Activated naive CD4-positive, alpha-beta T cell treated with anti-CD3 and anti-CD28 coated beads, Interleukin-2, amount 50 U/mL, for 24 hours (primary cell): ENCODE measurements around the gene ABHD12B.

Experiments used
- H3K27ac Mint-ChIP-seq: one replicate; pipeline ENCODE4 v1.8.0; 2021; ENCODE audit warnings: mild to moderate bottlenecking, mixed read lengths
- H3K27me3 Mint-ChIP-seq: one replicate; pipeline ENCODE4 v1.8.0; 2021; ENCODE audit warnings: mixed read lengths
- H3K36me3 Mint-ChIP-seq: one replicate; pipeline ENCODE4 v1.8.0; 2021; ENCODE audit warnings: mixed read lengths
- H3K4me1 Mint-ChIP-seq: one replicate; pipeline ENCODE4 v1.8.0; 2021; ENCODE audit warnings: mixed read lengths
- H3K4me3 Mint-ChIP-seq: one replicate; pipeline ENCODE4 v1.8.0; 2021; ENCODE audit warnings: mild to moderate bottlenecking, mixed read lengths
- H3K9me3 Mint-ChIP-seq: one replicate; pipeline ENCODE4 v1.8.0; 2021; ENCODE audit warnings: mixed read lengths

ABHD12B gene

DNA sequence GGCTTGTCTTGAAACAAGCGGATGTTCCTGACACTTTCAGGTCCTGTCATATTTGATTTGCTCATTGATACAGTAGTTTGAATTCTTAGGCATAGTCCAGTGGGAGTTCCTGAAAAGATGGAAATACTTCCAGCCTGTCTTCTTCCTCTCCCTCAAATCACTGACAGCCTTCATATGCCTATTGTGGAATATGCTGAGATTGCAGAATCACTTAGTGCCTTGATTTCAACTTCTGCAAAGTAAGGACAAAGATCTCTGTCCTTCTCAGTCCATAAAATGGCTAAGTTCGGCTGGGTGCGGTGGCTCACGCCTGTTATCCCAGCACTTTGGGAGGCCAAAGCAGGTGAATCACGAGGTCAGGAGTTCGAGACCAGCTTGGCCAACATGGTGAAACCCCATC, 79.2 kb downstream of the ABHD12B start:
- Mint-ChIP-seq H3K36me3 (no peaks in the 10 kb centered on the region), H3K9me3 (no peaks in the 10 kb centered on the region), H3K27ac (no peak overlapping the region), H3K27me3 (no peaks in the 10 kb centered on the region), H3K4me3 (no peak overlapping the region), H3K4me1 (no peaks in the 10 kb centered on the region)

DNA sequence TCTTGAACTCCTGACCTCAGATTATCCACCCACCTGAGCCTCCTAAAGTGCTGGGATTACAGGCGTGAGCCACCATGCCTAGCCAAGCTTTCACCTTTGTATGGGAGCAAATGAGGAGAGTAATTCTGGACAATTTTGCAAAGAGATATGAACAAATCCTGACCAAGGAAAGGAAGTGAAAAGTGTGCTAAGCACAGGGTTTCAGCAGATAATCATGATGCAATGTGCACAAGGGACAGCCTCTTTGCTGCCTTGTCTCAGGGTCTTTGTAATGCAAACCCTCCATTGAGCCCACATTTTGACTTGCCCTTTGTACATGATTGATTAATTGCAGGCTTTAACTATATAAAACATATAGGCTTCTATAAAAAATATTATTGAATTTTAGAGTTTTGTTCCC, 81.6 kb downstream of the ABHD12B start:
- Mint-ChIP-seq H3K27ac (no peak overlapping the region), H3K27me3 (no peaks in the 10 kb centered on the region), H3K4me3 (no peak overlapping the region), H3K4me1 (no peaks in the 10 kb centered on the region), H3K9me3 (no peaks in the 10 kb centered on the region), H3K36me3 (no peaks in the 10 kb centered on the region)
